NCI-H2029 (cell line): ENCODE measurements around the gene LDLRAD4.
"Not testable (repeated sequence)": the region's sequence is repeated elsewhere in the genome, so short reads cannot be mapped to it uniquely, and the experiment has no call there.

ENCODE experiments used
- DNase-seq: peaks from one replicate; lab custom pipeline; 2025; lab: John Stamatoyannopoulos, UW

Gene LDLRAD4

DNA sequence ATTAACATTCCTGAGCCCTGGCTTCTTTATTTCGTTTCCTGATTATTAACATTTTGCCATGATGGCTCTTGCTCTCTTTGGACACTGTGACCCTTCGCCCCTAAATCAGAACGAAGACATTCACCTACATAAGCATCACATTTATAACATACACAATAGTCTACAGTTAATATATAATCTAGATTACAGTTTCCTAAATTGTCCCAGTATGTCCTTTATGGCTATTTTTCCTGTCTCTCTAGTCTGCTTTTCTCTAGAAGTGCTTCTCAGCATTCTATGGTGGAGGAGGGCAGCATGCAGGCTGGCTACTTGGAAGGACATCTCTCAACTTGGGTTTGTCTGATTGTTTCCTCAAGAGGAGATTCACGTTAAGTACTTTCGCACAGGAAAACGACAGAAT lies 457.9 kb downstream of the LDLRAD4 start:
- no peak for DNase-seq

DNA sequence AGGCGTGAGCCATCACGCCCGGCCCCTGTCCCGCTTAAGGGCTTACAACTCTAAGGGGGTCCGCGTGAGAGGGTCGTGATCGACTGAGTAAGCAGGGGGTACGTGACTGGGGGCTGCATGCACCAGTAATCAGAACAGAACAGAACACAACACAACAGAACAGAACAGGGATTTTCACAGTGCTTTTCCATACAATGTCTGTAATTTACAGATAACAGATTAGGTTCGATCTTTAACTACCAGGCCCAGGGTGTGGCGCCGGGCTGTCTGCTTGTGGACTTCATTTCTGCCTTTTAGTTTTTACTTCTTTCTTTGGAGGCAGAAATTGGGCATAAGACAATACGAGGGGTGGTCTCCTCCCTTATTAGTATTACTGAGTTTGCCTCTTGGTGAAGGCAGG lies 458.8 kb downstream of the LDLRAD4 start:
- DNase-seq, result not testable (repeated sequence)

DNA sequence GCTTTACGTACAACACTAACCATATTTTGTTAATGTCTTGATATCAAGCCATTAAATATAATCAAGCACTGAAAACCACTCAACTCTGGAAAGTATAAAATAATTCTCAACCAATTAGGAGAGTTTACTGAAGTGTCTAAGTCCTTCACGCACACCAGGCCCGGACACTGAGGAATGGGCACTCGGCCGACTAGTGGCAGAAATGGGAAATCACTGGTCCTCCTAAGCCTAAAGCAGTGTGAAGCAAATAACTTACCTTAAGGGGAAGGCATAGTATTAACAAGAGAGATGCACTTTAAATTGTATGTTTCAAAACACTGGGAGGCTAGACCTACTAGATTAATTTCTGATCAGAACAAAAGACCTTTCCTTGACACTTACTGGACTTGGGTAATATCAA lies 462.1 kb downstream of the LDLRAD4 start:
- no peak for DNase-seq

- DNase-seq, result no peak
Measured at GRCh38 chr18:13681701-13682100, 463.1 kb downstream of the LDLRAD4 start.

DNA sequence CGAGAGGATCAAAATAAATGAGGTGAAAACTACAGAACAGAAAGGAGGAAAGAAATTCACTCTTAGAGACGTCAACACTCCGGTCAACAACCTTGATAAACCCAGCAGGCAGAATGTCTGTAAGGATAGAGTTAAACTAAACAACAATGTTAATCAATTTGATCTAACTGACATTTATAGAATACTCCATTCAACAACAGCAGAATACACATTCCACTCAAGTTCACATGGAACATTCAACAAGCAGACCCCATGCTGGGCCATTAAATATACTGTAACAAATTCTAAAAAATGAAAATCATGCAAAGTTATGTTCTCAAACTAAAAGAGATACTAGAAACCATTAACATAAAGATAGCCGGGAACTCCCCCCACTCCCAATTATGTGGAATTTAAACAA lies 466.0 kb downstream of the LDLRAD4 start:
- no peak for DNase-seq

- no peak for DNase-seq
Measured at GRCh38 chr18:13688191-13689136, 469.9 kb downstream of the LDLRAD4 start.

DNA sequence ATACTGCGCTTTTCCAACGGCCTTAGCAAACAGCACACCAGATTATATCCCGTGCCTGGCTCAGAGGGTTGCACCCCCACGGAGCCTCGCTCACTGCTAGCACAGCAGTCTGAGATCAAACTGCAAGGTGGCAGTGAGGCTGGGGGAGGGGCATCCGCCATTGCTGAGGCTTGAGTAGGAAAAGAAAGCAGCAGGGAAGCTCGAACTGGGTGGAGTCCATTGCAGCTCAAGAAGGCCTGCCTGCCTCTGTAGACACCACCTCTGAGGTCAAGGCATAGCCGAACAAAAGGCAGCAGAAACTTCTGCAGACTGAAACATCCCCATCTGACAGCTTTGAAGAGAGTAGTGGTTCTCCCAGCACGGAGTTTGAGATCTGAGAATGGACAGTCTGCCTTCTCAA lies 471.5 kb downstream of the LDLRAD4 start:
- not testable (repeated sequence) for DNase-seq

DNA sequence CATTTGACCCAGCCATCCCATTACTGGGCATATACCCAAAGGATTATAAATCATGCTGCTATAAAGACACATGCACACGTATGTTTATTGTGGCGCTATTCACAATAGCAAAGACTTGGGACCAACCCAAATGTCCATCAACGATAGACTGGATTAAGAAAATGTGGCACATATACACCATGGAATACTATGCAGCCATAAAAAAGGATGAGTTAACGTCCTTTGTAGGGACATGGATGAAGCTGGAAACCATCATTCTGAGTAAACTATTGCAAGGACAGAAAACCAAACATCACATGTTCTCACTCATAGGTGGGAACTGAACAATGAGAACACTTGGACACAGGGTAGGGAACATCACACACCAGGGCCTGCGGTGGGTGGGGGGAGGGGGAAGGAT lies 476.8 kb downstream of the LDLRAD4 start:
- DNase-seq, result not testable (repeated sequence)

DNA sequence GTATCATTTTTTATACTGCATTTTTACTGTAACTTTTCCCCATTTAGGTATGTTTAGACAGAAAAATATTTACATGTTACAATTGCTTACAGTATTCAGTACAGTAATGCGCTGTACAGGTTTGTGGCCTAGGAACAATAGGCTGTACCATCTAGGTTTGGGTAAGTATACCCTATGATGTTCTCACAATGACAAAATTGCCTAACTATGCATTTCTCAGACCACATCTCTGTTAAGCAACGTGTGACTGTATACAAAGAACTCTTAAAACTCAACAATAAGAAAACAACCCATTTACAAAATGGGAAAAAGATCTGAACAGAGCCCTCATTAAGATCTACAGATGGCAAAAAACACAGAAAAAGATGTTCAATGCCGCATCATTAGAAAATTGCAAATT lies 478.4 kb downstream of the LDLRAD4 start:
- DNase-seq, result no peak

- no peak for DNase-seq
Measured at GRCh38 chr18:13700153-13700552, 481.6 kb downstream of the LDLRAD4 start.
